GM06990 (cell line): ENCODE results near the gene STUM.

ENCODE experiments used
- DNase-seq: peaks from one replicate; pipeline ENCODE4 v3.0.0-alpha.2; 2011; ENCODE audit not compliant: insufficient read length; ENCODE audit errors: extremely low read depth
- H3K27me3 ChIP-seq: replicated peaks from 2 replicates; pipeline ENCODE4 v1.6.0; 2011; ENCODE audit warnings: low read length; ENCODE audit not compliant: control insufficient read depth, insufficient read depth
- H3K36me3 ChIP-seq: 2 replicates; pipeline ENCODE4 v1.5.1; 2011; ENCODE audit warnings: low read length; ENCODE audit not compliant: control insufficient read depth, insufficient read depth
- H3K4me3 ChIP-seq: replicated peaks from 2 replicates; pipeline ENCODE4 v1.5.1; 2011; ENCODE audit warnings: low read depth, mild to moderate bottlenecking, control low read depth, low read length
- TF ChIP-seq, protein P1 (sequence below): IDR thresholded peaks from 2 replicates; pipeline ENCODE4 v1.5.1; 2011; ENCODE audit warnings: low read length, control low read depth, mild to moderate bottlenecking, inconsistent platforms; ENCODE audit not compliant: insufficient read depth, poor library complexity, severe bottlenecking

STUM gene

GRCh38 chr1:226646870-226647449, 98.4 kb downstream of the STUM start:
- Histone ChIP-seq H3K27me3 (no peaks in the 10 kb centered on the region), H3K4me3 (no peak overlapping the region), H3K36me3 (peaks cover 33% of the 10 kb centered on the region)
- TF ChIP-seq, protein P1, sequence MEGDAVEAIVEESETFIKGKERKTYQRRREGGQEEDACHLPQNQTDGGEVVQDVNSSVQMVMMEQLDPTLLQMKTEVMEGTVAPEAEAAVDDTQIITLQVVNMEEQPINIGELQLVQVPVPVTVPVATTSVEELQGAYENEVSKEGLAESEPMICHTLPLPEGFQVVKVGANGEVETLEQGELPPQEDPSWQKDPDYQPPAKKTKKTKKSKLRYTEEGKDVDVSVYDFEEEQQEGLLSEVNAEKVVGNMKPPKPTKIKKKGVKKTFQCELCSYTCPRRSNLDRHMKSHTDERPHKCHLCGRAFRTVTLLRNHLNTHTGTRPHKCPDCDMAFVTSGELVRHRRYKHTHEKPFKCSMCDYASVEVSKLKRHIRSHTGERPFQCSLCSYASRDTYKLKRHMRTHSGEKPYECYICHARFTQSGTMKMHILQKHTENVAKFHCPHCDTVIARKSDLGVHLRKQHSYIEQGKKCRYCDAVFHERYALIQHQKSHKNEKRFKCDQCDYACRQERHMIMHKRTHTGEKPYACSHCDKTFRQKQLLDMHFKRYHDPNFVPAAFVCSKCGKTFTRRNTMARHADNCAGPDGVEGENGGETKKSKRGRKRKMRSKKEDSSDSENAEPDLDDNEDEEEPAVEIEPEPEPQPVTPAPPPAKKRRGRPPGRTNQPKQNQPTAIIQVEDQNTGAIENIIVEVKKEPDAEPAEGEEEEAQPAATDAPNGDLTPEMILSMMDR: no peak
- DNase-seq: no peak

DNA sequence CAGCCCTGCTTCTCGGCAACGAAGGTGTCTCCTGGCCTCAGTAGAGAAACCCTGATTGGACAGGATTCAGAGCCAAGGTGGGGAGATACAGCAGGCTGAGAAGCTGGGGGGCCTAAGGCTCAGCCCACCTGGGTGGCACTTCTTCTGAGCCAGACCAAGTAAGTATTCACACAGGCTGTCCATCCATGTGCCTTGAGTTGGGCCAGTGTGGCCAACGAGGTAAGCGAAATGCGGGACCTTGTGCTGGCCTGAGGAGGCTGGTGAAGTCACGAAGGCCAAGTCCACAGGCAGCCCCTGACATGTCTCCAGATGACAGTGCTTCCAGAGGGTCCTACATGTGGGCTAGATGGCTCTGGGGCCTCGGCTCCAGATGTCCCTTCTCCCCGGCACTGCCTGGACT, 99.2 kb downstream of the STUM start:
- TF ChIP-seq, protein P1: no peak
- Histone ChIP-seq H3K27me3 (no peaks in the 10 kb centered on the region), H3K36me3 (peaks cover 31% of the 10 kb centered on the region), H3K4me3 (no peak overlapping the region)
- DNase-seq: no peak

DNA sequence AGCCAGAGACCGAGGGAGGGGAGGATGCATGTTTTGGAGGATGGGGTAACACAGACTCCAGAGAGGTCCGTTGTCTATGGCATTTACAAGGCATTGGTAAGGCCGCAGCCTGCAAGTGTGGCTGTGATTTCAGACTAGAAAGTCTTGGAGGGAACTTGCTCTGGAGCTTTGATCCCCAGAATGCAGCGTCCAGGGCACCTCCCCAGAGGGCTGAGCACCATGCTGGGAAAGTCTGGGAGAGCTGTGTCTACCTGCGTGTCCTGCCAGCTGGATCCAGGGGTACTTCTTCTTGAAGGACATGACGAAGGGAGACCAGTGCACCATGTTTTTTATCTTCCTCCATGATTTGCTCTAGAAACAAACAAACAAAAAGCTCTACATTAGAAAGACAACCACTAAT, 99.9 kb downstream of the STUM start:
- peaks cover 31% of the 10 kb centered on the region for H3K36me3 ChIP-seq

GRCh38 chr1:226649244-226649643, 100.7 kb downstream of the STUM start:
- Histone ChIP-seq H3K27me3 (no peaks in the 10 kb centered on the region), H3K4me3 (no peak overlapping the region), H3K36me3 (peaks cover 31% of the 10 kb centered on the region)
- DNase-seq: no peak
- TF ChIP-seq, protein P1: no peak

More for the DNA sequence above, 99.9 kb downstream of the STUM start:
- Histone ChIP-seq H3K27me3 (no peaks in the 10 kb centered on the region), H3K4me3 (no peak overlapping the region)
- no peak for DNase-seq
- TF ChIP-seq, protein P1: no peak

DNA sequence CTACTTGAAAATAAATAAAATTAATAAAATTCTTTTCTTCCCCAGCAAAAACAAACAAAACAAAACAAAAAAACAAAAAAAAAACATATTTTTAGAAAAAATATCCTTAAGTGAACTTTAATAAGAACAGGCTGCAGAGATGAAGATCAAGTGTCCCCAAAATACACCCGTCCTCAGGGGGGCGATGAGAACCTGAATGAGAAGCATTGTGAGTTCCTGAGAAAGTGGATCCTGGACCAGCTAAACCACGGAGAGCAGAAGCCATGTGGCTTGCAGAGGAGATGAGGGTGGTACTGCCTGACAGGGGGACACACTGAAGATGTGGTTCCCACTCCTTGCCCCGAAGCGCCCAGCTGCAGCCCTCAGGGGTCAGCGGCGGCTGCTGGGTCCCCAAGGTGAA, 101.2 kb downstream of the STUM start:
- TF ChIP-seq, protein P1: peak; percentile 3
- H3K27me3 ChIP-seq: no peaks in the 10 kb centered on the region
- no peak for DNase-seq
- H3K4me3 ChIP-seq: no peak overlapping the region
- H3K36me3 ChIP-seq: peaks cover 29% of the 10 kb centered on the region

GRCh38 chr1:226650236-226650841, 101.8 kb downstream of the STUM start:
- no peaks in the 10 kb centered on the region for H3K27me3 ChIP-seq
- H3K4me3 ChIP-seq: no peak overlapping the region
- TF ChIP-seq, protein P1: no peak
- DNase-seq: no peak
- H3K36me3 ChIP-seq: peaks cover 26% of the 10 kb centered on the region
